ENCODE data around the gene SYVN1.
A peak's percentile ranks its signal among the peaks of the same experiment; 100 is the strongest.

Gene SYVN1

DNA sequence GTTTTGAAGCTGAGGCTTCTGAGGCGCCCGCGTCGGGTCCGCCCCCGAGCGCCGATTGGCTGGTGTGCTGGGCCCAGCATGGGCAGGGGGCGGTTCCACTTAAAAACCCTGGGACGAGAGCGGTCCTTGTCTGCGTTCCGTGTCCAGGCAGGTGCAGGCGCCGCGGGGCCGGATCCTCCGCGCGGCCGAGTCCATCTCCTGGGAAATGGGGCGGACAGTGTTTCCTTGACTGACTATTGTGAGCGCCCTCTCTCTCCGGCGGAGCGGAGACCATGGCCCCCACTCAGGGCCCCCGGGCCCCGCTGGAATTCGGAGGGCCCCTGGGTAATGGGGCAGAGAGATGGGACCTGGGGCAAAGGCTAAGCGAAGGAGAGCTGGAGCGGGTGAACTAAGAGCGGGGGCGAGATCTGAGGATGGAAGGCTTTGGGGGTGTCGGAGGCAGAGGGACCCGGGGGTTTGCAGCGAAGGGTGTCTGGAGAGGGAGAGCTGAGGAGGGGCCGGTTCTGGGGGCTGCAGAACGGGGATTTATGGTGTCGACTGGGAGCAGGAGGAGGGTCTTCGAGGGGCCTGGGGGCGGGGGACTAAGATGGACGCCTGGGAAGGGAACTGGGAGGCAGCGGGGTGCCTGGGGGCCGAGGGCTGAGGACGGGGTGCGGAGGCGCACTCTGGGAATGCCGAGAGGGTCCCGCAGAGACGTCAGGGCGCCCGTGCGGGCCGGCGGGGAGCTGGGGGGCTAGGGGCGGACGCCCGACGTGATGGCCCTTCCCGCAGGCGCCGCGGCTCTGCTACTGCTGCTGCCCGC lies 22.4 kb downstream of the SYVN1 start, which contains the start of gene TM7SF2:
TM7SF2 (plus strand) TSS at position 129 of the 802 bp plus-strand sequence; CDS start at position 273, 144 bp downstream.
- H3K4me3 ChIP-seq (ENCODE audit: low read depth, low read length) = peak within 1 kb of the TSS; percentile 56
- peak; percentile 70 for DNase-seq (ENCODE audit: low read depth)

DNA sequence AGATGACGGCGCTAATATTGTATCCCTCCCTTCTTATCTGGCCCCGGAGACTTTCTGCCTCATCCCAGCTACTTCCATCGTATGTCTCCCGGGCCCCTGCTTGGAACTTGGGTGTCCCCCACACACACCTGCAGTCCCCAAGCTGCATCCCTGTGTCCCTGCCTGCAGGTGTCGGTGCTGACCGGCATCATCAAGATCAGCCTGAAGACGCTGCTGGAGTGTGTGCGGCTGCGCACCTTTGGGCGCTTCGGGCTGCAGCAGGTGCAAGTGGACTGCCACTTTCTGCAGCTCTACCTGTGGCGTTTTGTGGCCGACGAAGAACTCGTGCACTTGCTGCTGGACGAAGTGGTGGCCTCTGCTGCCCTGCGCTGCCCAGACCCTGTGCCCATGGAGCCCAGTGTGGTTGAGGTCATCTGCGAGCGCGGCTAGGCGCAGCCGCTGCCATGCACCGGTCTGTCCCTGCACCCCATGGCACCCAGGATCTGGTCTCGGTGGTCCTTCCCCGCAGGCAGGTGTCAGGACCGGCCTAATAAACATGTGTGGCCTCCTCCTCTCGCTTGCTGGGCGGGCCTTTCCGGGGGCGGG lies 23.1 kb downstream of the SYVN1 start:
- DNase-seq (ENCODE audit: low read depth) = no peak
- TF ChIP-seq, protein P1, sequence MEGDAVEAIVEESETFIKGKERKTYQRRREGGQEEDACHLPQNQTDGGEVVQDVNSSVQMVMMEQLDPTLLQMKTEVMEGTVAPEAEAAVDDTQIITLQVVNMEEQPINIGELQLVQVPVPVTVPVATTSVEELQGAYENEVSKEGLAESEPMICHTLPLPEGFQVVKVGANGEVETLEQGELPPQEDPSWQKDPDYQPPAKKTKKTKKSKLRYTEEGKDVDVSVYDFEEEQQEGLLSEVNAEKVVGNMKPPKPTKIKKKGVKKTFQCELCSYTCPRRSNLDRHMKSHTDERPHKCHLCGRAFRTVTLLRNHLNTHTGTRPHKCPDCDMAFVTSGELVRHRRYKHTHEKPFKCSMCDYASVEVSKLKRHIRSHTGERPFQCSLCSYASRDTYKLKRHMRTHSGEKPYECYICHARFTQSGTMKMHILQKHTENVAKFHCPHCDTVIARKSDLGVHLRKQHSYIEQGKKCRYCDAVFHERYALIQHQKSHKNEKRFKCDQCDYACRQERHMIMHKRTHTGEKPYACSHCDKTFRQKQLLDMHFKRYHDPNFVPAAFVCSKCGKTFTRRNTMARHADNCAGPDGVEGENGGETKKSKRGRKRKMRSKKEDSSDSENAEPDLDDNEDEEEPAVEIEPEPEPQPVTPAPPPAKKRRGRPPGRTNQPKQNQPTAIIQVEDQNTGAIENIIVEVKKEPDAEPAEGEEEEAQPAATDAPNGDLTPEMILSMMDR (IDR thresholded peaks at IDR 0.05; ENCODE audit: low read depth, low read length, missing control alignments) = no peak
- in situ Hi-C loops (cut with HindIII; ENCODE audit: low sequenced_read_pairs) = no loop called here
- H3K4me3 ChIP-seq (ENCODE audit: low read depth, low read length) = peak overlapping the region; percentile 56

More for the DNA sequence above, 22.4 kb downstream of the SYVN1 start, which contains the start of gene TM7SF2:
- in situ Hi-C loops (cut with HindIII; ENCODE audit: low sequenced_read_pairs) = no loop called here
- TF ChIP-seq, protein P1 (IDR thresholded peaks at IDR 0.05; ENCODE audit: low read depth, low read length, missing control alignments) = no peak

DNA sequence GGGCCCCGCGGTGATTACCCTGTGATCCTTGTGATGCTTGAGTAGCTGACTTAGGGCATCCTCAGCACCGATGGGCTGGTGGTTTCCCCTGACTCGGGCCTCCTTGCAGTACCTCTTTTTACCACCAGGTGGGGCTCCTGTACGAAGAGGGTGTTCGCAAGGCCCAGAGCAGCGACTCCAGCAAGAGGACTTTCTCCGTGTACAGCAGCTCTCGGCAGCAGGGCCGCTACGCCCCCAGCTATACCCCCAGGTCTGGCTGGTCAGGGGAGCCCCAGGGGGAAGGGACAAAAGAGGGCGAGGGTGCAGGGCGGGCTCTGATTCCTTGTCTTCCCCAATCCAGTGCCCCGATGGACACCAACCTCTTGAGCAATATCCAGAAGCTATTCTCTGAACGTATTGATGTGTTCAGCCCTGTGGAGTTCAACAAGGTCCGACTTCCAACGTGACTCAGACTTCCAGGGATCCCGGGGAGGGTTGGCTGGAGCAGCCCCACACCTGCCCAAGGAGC lies 23.9 kb downstream of the SYVN1 start:
- DNase-seq (ENCODE audit: low read depth) = peak; percentile 48
- TF ChIP-seq, protein P1 (IDR thresholded peaks at IDR 0.05; ENCODE audit: low read depth, low read length, missing control alignments) = peak; percentile 98
- H3K4me3 ChIP-seq (ENCODE audit: low read depth, low read length) = no peak overlapping the region
- in situ Hi-C loops (cut with HindIII; ENCODE audit: low sequenced_read_pairs) = no loop called here

DNA sequence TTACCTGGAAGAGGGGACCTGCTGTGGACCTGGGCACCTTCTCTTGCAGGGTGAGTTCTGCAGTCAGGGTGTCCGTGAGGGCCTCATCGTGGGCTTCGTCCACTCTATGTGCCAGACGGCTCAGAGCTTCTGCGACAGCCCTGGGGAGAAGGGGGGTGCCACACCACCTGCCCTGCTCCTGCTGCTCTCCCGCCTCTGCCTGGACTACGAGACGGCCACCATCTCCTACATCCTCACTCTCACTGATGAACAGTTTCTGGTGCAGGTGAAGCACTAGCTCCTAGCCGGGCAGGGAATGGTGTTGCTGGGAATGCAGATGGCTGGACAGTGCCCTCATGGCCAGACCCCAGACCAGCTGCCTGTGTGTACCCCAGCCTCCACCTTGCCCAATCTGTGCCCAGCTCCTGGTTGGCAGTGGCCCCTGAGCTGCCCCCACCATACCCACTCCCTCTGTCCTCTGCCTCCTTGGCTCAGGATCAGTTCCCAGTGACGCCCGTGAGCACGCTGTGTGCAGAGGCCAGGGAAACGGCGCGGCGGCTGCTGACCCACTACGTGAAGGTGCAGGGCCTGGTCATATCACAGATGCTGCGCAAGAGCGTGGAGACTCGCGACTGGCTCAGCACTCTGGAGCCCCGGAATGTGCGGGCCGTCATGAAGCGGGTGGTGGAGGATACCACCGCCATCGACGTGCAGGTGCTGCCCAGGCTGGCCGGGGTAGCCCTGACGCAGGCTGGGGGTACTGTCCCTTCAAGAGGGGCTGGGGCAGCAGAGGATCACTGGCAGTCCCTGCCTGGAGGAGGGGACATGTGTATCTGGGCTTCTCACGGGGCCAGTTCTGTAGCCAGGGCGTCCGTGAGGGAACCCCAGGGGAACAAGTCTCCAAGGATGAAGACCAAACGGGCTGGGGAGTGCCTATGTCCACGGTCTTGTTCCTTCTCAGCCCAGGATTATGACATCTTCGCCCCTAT lies 24.8 kb downstream of the SYVN1 start:
- DNase-seq (ENCODE audit: low read depth) = no peak
- in situ Hi-C loops (cut with HindIII; ENCODE audit: low sequenced_read_pairs) = no loop called here
- TF ChIP-seq, protein P1 (IDR thresholded peaks at IDR 0.05; ENCODE audit: low read depth, low read length, missing control alignments) = no peak
- no peak overlapping the region for H3K4me3 ChIP-seq (ENCODE audit: low read depth, low read length)

DNA sequence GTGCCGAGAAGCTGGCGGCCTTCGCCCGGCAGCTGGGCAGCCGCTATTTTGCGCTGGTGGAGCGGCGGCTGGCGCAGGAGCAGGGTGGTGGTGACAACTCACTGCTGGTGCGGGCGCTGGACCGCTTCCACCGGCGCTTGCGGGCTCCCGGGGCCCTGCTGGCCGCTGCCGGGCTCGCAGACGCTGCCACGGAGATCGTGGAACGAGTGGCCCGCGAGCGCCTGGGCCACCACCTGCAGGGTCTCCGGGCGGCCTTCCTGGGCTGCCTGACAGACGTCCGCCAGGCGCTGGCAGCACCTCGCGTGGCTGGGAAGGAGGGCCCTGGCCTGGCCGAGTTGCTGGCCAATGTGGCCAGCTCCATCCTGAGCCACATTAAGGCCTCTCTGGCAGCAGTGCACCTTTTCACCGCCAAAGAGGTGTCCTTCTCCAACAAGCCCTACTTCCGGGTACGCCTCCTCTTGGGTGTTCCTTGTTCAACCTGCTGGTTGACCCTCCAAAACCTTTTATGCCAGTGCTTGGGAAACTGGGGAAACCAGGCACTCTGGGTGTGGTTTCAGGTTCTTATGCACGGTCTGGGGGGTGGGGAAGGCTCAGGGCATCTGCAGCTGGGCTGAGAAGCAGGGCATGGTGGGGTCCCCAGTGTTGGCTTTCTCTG lies 25.7 kb downstream of the SYVN1 start:
- no peak for DNase-seq (ENCODE audit: low read depth)
- H3K4me3 ChIP-seq (ENCODE audit: low read depth, low read length) = no peak overlapping the region
- in situ Hi-C loops (cut with HindIII; ENCODE audit: low sequenced_read_pairs) = no loop called here
- TF ChIP-seq, protein P1 (IDR thresholded peaks at IDR 0.05; ENCODE audit: low read depth, low read length, missing control alignments) = no peak
